GM18868 (cell line): Measurements from ENCODE around the gene NFIA.

Experiments used
- ATAC-seq: cut with Tn5 transposase; IDR thresholded peaks from one replicate; pipeline ENCODE4 v1.9.1; 2021; ENCODE audit warnings: mild to moderate bottlenecking, moderate library complexity; ENCODE audit not compliant: unreplicated experiment

The NFIA gene

GRCh38 chr1:61082311-61083012, at the start of gene NFIA:
NFIA (plus strand) TSS chr1:61082561.
- ATAC-seq, result no peak

- ATAC-seq, result no peak
These were observed 46.5 kb upstream of the NFIA start for GRCh38 chr1:61035880-61036279.

- ATAC-seq, result no peak
These were observed 39.8 kb upstream of the NFIA start for GRCh38 chr1:61042466-61043009.

GRCh38 chr1:61043010-61043820, 39.1 kb upstream of the NFIA start:
- ATAC-seq, result peak; percentile 61

GRCh38 chr1:61046434-61046833, 35.9 kb upstream of the NFIA start:
- ATAC-seq, result no peak

- no peak for ATAC-seq
These were observed 35.3 kb upstream of the NFIA start for GRCh38 chr1:61047061-61047460.

- peak; percentile 81 for ATAC-seq
These were observed 32.4 kb upstream of the NFIA start for GRCh38 chr1:61049850-61050540.

GRCh38 chr1:61050541-61051442, 31.6 kb upstream of the NFIA start:
- peak; percentile 9 for ATAC-seq

GRCh38 chr1:61051443-61051718, 31.0 kb upstream of the NFIA start:
- no peak for ATAC-seq

- no peak for ATAC-seq
These were observed 30.5 kb upstream of the NFIA start for GRCh38 chr1:61051719-61052394.

- no peak for ATAC-seq
These were observed 29.8 kb upstream of the NFIA start for GRCh38 chr1:61052395-61053225.

GRCh38 chr1:61053226-61053711, 29.1 kb upstream of the NFIA start:
- ATAC-seq, result no peak

- ATAC-seq, result no peak
These were observed 28.4 kb upstream of the NFIA start for GRCh38 chr1:61053712-61054600.

GRCh38 chr1:61054601-61054993, 27.8 kb upstream of the NFIA start:
- ATAC-seq, result no peak

- no peak for ATAC-seq
These were observed 27.2 kb upstream of the NFIA start for GRCh38 chr1:61055110-61055614.

GRCh38 chr1:61056196-61056572, 26.2 kb upstream of the NFIA start:
- ATAC-seq, result no peak

GRCh38 chr1:61056573-61057439, 25.6 kb upstream of the NFIA start:
- ATAC-seq, result no peak
